Pancreas (tissue), 10 donors: ENCODE results near the gene SNTG2. TPM values are rescaled to one million over a fixed set of nuclear protein-coding genes. Genes with fewer than 3 reads are reported as not detected.

Source experiments
- ATAC-seq, 4 donors: fragments of 200-7000 bp; cut with Tn5 transposase; one replicate each; pipeline versions ENCODE4 v1.8.0 to v1.9.1; 2020; ENCODE audit warnings: mild to moderate bottlenecking in 4 of 4, moderate library complexity in 4 of 4
- DNase-seq, 6 donors: peaks; one replicate each; pipeline ENCODE4 v3.0.0-alpha.2; 2020
- FAIRE-seq: peaks from 2 replicates; lab custom pipeline; 2012; peaks lifted over from hg19 to GRCh38; lab: Jason Lieb, UNC
- H3K27ac ChIP-seq, 4 donors: fragments of 200-600 bp; sonication (generic); 1 replicate in 3 of 4; 2 replicates in 1 of 4; pipeline versions ENCODE4 v1.5.0 to v1.8.0; 2020
- H3K27me3 ChIP-seq, 4 donors: fragments of 200-600 bp; one replicate each; pipeline ENCODE4 v1.8.0; 2021
- H3K36me3 ChIP-seq, 3 donors: fragments of 200-600 bp; sonication (generic) in 1 of 3; one replicate each; pipeline versions ENCODE4 v1.5.0 to v1.8.0; 2020 to 2021
- H3K4me1 ChIP-seq, 3 donors: fragments of 200-600 bp; one replicate each; pipeline ENCODE4 v1.8.0; 2021
- H3K4me3 ChIP-seq, 4 donors: fragments of 200-600 bp; sonication (generic) in 2 of 4; one replicate each; pipeline versions ENCODE4 v1.5.0 to v1.8.0; 2020 to 2021
- H3K9me3 ChIP-seq, 4 donors: fragments of 200-600 bp; one replicate each; pipeline ENCODE4 v1.8.0; 2021
- WGBS, 2 donors: extraction: QIAGEN DNeasy Blood & Tissue Kit; methylation state at CpG; one replicate each; pipeline ENCODE4 v1.1.7; 2013; 5-methylcytosine and 5-hydroxymethylcytosine counted together
- intact Hi-C, 3 donors: fragments of 100-400 bp; cut with DNase I; formaldehyde crosslinking; loops; one replicate each; pipeline versions ENCODE4 v1.11.1 to v1.14.2; 2022
- polyA plus RNA-seq, 2 donors: library from polyadenylated mRNA; stranded (reverse); fragments of 200-250 nt; gene quantifications; one replicate each; pipeline ENCODE4 v1.2.3, GENCODE V29; 2013
- total RNA-seq, 6 donors: library from RNA; stranded (reverse); fragmentation: NEBNext Ultra II Directional in 4 of 6; extraction: Animal tissue kit (Norgen Biotek cat#: 25700) in 4 of 6; gene quantifications; one replicate each; pipeline versions ENCODE4 v1.2.1 to v1.2.4, GENCODE V29; 2021 to 2023
- TF ChIP-seq, protein P1 (sequence below), 4 donors: fragments of 200-600 bp; sonication (generic) in 3 of 4; IDR thresholded peaks; one replicate each; pipeline versions ENCODE4 v1.5.0 to v1.8.0; 2021; ENCODE audit warnings: antibody characterized with exemption in 4 of 4
- donor health status: healthy with polysubstance abuse.
- donor health status: DM: no; HTN: no; CAD: no; lungs with moderate emphysema.
- donor health status: DM: no; HTN: no; CAD: no.
- donor health status: control.
- donor health status: control.
- donor health status: Bipolar disorder and iron deficiency.
- donor health status: DM: yes; HTN: yes; CAD: no.
- donor health status: DM: no; HTN: no; CAD: no.
- donor health status: DM: no; HTN: no; CAD: no.
- donor health status: DM: yes; HTN: yes; CAD: no.

Gene SNTG2
- total and polyA plus RNA-seq, 8 donors = 1.4 to 19.2 (median 4.6) TPM

DNA sequence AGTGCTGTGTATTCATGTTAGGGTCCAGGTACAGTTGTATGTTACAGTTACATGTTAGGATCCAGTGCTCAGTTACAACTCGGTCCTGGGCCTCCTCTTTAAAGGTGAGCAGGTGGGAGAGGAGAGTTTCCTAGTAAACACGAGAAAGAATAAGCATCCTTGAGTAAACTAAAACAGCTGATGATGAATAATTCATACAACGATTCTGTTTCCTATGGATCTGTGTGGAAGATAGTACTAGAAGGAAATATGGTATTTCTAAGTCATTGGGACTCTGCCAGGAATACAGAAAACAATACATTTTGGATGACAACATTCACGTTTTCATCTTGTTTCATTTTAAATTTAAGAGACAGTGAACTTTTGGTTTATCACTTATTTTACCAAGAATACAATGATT, 29.5 kb downstream of the SNTG2 start:
- ATAC-seq (no peak), FAIRE-seq (no peak), DNase-seq (no peak)
- Histone ChIP-seq H3K27me3 (no peaks in the 10 kb centered on the region), H3K27ac (no peak overlapping the region), H3K4me3 (no peak overlapping the region), H3K36me3 (no peaks in the 10 kb centered on the region), H3K4me1 (no peaks in the 10 kb centered on the region), H3K9me3 (no peaks in the 10 kb centered on the region)
- 55 to 64% methylated on average over 4 of the region's 4 CpGs for WGBS, 2 donors
- intact Hi-C loops = no loop called here
- TF ChIP-seq, protein P1, sequence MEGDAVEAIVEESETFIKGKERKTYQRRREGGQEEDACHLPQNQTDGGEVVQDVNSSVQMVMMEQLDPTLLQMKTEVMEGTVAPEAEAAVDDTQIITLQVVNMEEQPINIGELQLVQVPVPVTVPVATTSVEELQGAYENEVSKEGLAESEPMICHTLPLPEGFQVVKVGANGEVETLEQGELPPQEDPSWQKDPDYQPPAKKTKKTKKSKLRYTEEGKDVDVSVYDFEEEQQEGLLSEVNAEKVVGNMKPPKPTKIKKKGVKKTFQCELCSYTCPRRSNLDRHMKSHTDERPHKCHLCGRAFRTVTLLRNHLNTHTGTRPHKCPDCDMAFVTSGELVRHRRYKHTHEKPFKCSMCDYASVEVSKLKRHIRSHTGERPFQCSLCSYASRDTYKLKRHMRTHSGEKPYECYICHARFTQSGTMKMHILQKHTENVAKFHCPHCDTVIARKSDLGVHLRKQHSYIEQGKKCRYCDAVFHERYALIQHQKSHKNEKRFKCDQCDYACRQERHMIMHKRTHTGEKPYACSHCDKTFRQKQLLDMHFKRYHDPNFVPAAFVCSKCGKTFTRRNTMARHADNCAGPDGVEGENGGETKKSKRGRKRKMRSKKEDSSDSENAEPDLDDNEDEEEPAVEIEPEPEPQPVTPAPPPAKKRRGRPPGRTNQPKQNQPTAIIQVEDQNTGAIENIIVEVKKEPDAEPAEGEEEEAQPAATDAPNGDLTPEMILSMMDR (IDR thresholded peaks at IDR 0.05) = no peak

DNA sequence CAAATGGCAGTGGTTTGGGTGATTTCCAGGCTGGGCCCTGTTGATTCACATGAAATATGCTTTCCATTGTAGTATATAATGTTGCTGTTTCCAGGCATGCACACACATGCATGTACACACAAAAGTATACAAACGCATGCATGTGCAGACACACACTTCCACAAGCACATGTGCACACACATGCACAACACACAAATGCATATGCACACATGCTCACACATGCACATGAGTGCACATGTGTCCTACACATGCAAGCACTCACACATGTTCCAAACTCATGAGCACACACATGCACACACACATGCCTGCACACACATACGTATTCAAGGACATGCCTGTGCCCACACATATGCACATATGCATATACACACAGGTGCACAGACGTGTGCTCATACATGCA, 30.6 kb downstream of the SNTG2 start:
- TF ChIP-seq, protein P1 (IDR thresholded peaks at IDR 0.05) = no peak
- Histone ChIP-seq H3K9me3 (no peaks in the 10 kb centered on the region), H3K36me3 (no peaks in the 10 kb centered on the region), H3K27ac (no peak overlapping the region), H3K4me3 (no peak overlapping the region), H3K4me1 (no peaks in the 10 kb centered on the region), H3K27me3 (no peaks in the 10 kb centered on the region)
- intact Hi-C loops = no loop called here
- DNase-seq = no peak
- no peak for FAIRE-seq
- no peak for ATAC-seq
- 52 to 67% methylated on average over 3 of the region's 3 CpGs for WGBS, 2 donors

DNA sequence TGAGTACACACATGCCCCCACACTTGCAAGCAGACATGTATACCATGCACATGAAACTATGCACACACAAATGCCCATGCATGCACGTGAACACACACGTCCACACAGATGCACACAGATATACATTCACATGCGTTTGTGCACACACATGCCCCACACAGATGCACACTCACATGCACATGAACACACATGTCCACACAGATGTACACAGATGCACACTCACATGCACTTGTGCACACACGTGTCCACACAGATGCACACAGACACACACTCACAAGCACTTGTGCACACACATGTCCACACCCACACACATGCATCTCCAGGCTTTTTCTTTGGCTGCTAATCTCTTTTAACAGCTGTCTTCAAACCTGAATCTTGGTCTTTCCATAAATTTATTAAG, 31.1 kb downstream of the SNTG2 start:
- Histone ChIP-seq H3K27ac (no peak overlapping the region), H3K4me3 (no peak overlapping the region), H3K9me3 (no peaks in the 10 kb centered on the region), H3K36me3 (no peaks in the 10 kb centered on the region), H3K4me1 (no peaks in the 10 kb centered on the region), H3K27me3 (no peaks in the 10 kb centered on the region)
- intact Hi-C loops = no loop called here
- no peak for DNase-seq
- TF ChIP-seq, protein P1 (IDR thresholded peaks at IDR 0.05) = no peak
- no peak for ATAC-seq
- WGBS, 2 donors = 61 to 73% methylated on average over 4 of the region's 4 CpGs
- FAIRE-seq = no peak

DNA sequence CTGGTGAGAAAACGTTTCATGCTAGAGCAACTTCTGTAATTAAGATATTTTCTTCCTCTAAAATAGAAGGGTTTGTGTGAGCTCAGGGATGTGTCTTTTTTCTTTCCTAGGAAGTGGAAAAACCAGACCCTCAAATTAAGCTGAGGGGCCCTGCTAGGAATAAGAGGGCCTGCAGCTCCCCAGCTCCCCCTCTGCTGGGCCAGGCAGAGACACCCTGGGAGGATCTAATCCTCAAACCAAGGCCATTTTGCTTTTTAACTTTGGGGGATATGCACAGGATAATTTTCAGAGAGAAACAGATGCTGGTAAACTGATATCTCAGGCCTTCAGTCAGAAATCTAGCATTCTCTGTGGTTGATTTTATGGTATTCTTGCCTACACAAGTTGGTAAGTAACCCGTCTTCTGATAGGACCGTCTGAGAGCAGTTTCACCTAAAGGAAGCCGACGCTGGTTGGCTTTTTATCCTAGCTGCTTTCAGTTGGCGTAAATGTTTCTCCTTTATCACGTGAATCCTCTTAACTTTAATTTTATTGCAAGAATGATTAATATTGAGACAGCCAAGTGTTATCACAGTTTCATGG, 34.8 kb downstream of the SNTG2 start:
- TF ChIP-seq, protein P1 (IDR thresholded peaks at IDR 0.05) = no peak
- intact Hi-C loops = no loop called here
- no peaks in the 10 kb centered on the region for H3K9me3 ChIP-seq
- ATAC-seq (no peak), DNase-seq (no peak), FAIRE-seq (no peak)
- H3K27me3 ChIP-seq = no peaks in the 10 kb centered on the region
- H3K4me3 ChIP-seq = no peak overlapping the region
- no peaks in the 10 kb centered on the region for H3K4me1 ChIP-seq
- no peak overlapping the region for H3K27ac ChIP-seq
- 65 to 78% methylated on average over 7 of the region's 7 CpGs for WGBS, 2 donors
- H3K36me3 ChIP-seq = no peaks in the 10 kb centered on the region

DNA sequence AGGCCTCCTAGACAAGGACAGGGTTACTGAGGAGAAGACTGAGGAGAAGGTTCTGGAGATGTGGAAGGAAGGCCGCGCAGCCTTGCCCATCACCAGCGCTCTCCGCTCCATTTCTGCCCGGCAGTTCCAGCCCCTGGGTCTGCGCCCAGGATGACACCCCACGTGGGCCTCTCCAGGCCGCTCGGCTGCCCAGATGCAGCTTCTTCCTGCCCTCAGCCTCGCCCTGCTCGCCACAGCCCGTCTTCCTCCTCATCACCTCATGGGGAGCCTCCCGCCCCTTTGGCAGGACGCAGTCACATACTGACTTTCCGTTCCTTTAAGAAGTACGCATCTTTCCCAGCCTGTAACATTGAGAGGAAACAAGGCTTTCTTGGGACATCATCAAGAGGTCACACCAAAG, 37.1 kb downstream of the SNTG2 start:
- no peak for ATAC-seq

More for the DNA sequence above, 37.1 kb downstream of the SNTG2 start:
- Histone ChIP-seq H3K4me3 (no peak overlapping the region), H3K27me3 (no peaks in the 10 kb centered on the region), H3K4me1 (no peaks in the 10 kb centered on the region), H3K27ac (no peak overlapping the region), H3K9me3 (no peaks in the 10 kb centered on the region), H3K36me3 (no peaks in the 10 kb centered on the region)
- WGBS, 2 donors = 89 to 91% methylated on average over 15 to 16 of the region's 16 CpGs
- DNase-seq (no peak), FAIRE-seq (no peak)
- TF ChIP-seq, protein P1 (IDR thresholded peaks at IDR 0.05) = no peak
- intact Hi-C loops = no loop called here
